Panc1 (cell line): ENCODE measurements around the gene PPM1D. TPM values are rescaled to one million over a fixed set of nuclear protein-coding genes. Genes with fewer than 3 reads are reported as not detected.
"Not testable (repeated sequence)": the region's sequence is repeated elsewhere in the genome, so short reads cannot be mapped to it uniquely, and the experiment has no call there.

Experiments used
- ATAC-seq: fragments of 200-7000 bp; cut with Tn5 transposase; 2 replicates; pipeline ENCODE4 v1.9.1; 2020; ENCODE audit warnings: mild to moderate bottlenecking, moderate library complexity
- BruUV-seq: library from RNA; stranded (reverse); fragments of 400-500 nt; replicated peaks from 2 replicates; lab custom pipeline; 2021; lab: Mats Ljungman, UMichigan
- CTCF ChIA-PET: fragments of 300-600 bp; sonication (Branson Sonifier 250); formaldehyde crosslinking; loops from one replicate; lab custom pipeline; 2022; ENCODE audit warnings: antibody characterized with exemption; lab: Charles Lee
- POLR2A ChIA-PET: fragments of 300-600 bp; sonication (Branson Sonifier 250); formaldehyde crosslinking; loops from one replicate; lab custom pipeline; 2022; ENCODE audit warnings: antibody characterized with exemption; lab: Charles Lee
- DNase-seq: peaks from one replicate; pipeline ENCODE4 v3.0.0-alpha.2; 2010; ENCODE audit warnings: low read depth, low spot score
- H3K27ac ChIP-seq: 2 replicates; pipeline ENCODE4 v1.5.1; 2011; ENCODE audit warnings: mild to moderate bottlenecking, low read length, inconsistent platforms
- H3K27me3 ChIP-seq: fragments of 200-500 bp; sonication (Bioruptor generic); 2 replicates; pipeline ENCODE4 v1.6.0; 2014; ENCODE audit warnings: low read length, inconsistent platforms; ENCODE audit not compliant: control insufficient read depth, insufficient read depth
- H3K36me3 ChIP-seq: fragments of 200-500 bp; sonication (Bioruptor generic); 2 replicates; pipeline ENCODE4 v1.5.1; 2014; ENCODE audit warnings: inconsistent platforms, mild to moderate bottlenecking, low read length, moderate library complexity; ENCODE audit not compliant: control insufficient read depth, insufficient read depth
- H3K4me1 ChIP-seq: 2 replicates; pipeline ENCODE4 v1.5.1; 2011; ENCODE audit warnings: inconsistent platforms, mild to moderate bottlenecking, low read length, moderate library complexity; ENCODE audit not compliant: control insufficient read depth, insufficient read depth
- H3K4me3 ChIP-seq, 2 experiments: 2 replicates each; pipeline ENCODE4 v1.5.1; 2011 to 2012; ENCODE audit warnings: low read depth in 2 of 2, low read length in 2 of 2, mild to moderate bottlenecking in 2 of 2, inconsistent platforms in 1 of 2, moderate library complexity in 1 of 2
- H3K9me3 ChIP-seq: fragments of 200-500 bp; sonication (Bioruptor generic); 2 replicates; pipeline ENCODE4 v1.5.1; 2014; ENCODE audit warnings: low read depth, mild to moderate bottlenecking, inconsistent platforms, low read length, moderate library complexity; ENCODE audit not compliant: control insufficient read depth, insufficient read depth
- POLR2AphosphoS5 ChIP-seq: IDR thresholded peaks from 2 replicates; pipeline ENCODE4 v1.6.1; 2012; ENCODE audit warnings: mild to moderate bottlenecking, low read depth, low read length, moderate library complexity
- SIN3A ChIP-seq: IDR thresholded peaks from 2 replicates; pipeline ENCODE4 v1.6.1; 2012; ENCODE audit warnings: low read depth, mild to moderate bottlenecking, low read length, moderate library complexity, borderline replicate concordance; ENCODE audit not compliant: insufficient read depth
- TCF7L2 ChIP-seq: IDR thresholded peaks from 2 replicates; pipeline ENCODE4 v1.6.1; 2011; ENCODE audit warnings: mild to moderate bottlenecking, low read depth, low read length, inconsistent platforms
- in situ Hi-C: cut with HindIII; loops from 2 replicates; pipeline ENCODE4 v1.10.0; 2016; ENCODE audit warnings: low sequenced_read_pairs, low pct_unique_long_range_greater_than_20kb
- intact Hi-C: fragments of 100-400 bp; cut with micrococcal nuclease; formaldehyde crosslinking; loops from one replicate; pipeline ENCODE4 v1.10.0; 2022; ENCODE audit not compliant: unreplicated experiment
- total RNA-seq: library from RNA; stranded (reverse); gene quantifications from one replicate; pipeline ENCODE4 v1.2.1, GENCODE V29; 2021; ENCODE audit not compliant: unreplicated experiment
- TF ChIP-seq, protein P1 (sequence below), 2 experiments: IDR thresholded peaks; 2 replicates each; pipeline ENCODE4 v1.6.1; 2011 to 2012; ENCODE audit warnings: low read depth in 2 of 2, control low read depth in 1 of 2, low read length in 1 of 2, mild to moderate bottlenecking in 1 of 2, moderate library complexity in 1 of 2; ENCODE audit not compliant: insufficient read depth in 1 of 2
- TF ChIP-seq, protein P2 (sequence below): fragments of 450-650 bp; IDR thresholded peaks from 2 replicates; pipeline ENCODE4 v1.5.1; 2017; ENCODE audit warnings: mild to moderate bottlenecking

The PPM1D gene
- total RNA-seq, 1 experiment from 2014 or later, result 7.4 TPM

DNA sequence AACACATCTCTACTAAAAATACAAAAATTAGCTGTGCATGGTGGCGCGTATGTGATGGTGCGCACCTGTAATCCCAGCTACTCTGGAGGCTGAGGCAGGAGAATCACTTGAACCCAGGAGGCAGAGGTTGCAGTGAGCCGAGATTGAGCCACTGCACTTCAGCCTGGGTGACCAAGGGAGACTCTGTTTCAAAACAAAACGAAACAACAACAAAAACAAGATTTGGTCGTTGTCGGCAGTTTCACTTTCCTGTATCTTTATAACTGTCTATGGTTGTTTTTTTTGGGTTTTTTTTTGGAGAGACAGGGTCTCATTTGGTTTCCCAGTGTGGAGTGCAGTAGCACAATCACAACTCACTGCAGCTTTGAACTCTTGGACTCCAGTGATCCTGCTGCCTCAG lies 68.7 kb downstream of the PPM1D start:
- H3K9me3 ChIP-seq, intact Hi-C loops, H3K27me3 ChIP-seq, POLR2A ChIA-PET, H3K4me3 ChIP-seq, H3K4me1 ChIP-seq, BruUV-seq, H3K36me3 ChIP-seq, ATAC-seq, DNase-seq, CTCF ChIA-PET, in situ Hi-C loops, H3K27ac ChIP-seq: not testable (repeated sequence)

DNA sequence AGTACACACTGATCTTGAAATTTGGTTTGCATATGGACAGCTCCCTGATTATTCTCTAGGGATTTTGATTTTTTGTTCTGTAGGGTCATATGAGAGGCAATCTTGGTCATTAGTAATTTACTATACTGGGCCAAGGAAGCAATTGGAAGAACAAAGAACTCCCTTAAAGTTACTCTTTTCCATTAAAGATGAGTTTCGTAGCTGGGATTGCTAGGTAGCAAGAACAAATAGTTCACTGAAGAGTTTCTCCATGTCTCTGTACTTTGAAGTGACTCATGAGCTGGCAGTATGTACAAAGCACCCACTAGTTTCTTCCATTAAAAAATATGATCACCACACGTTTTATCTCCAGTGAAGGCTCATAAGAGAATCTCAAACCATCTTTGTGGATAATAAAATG lies 71.5 kb downstream of the PPM1D start:
- ATAC-seq, result no peak
- intact Hi-C loops, result no loop called here
- BruUV-seq, result no TSS peak
- DNase-seq, result no peak
- TF ChIP-seq TCF7L2, result no peak
- TF ChIP-seq SIN3A, result no peak
- no peak for TF ChIP-seq POLR2AphosphoS5
- TF ChIP-seq, protein P1, sequence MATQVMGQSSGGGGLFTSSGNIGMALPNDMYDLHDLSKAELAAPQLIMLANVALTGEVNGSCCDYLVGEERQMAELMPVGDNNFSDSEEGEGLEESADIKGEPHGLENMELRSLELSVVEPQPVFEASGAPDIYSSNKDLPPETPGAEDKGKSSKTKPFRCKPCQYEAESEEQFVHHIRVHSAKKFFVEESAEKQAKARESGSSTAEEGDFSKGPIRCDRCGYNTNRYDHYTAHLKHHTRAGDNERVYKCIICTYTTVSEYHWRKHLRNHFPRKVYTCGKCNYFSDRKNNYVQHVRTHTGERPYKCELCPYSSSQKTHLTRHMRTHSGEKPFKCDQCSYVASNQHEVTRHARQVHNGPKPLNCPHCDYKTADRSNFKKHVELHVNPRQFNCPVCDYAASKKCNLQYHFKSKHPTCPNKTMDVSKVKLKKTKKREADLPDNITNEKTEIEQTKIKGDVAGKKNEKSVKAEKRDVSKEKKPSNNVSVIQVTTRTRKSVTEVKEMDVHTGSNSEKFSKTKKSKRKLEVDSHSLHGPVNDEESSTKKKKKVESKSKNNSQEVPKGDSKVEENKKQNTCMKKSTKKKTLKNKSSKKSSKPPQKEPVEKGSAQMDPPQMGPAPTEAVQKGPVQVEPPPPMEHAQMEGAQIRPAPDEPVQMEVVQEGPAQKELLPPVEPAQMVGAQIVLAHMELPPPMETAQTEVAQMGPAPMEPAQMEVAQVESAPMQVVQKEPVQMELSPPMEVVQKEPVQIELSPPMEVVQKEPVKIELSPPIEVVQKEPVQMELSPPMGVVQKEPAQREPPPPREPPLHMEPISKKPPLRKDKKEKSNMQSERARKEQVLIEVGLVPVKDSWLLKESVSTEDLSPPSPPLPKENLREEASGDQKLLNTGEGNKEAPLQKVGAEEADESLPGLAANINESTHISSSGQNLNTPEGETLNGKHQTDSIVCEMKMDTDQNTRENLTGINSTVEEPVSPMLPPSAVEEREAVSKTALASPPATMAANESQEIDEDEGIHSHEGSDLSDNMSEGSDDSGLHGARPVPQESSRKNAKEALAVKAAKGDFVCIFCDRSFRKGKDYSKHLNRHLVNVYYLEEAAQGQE (IDR thresholded peaks at IDR 0.05; ENCODE audit: insufficient read depth in 1 of 2, low read depth in 2 of 2, low read length in 1 of 2), result no peak
- TF ChIP-seq, protein P2, sequence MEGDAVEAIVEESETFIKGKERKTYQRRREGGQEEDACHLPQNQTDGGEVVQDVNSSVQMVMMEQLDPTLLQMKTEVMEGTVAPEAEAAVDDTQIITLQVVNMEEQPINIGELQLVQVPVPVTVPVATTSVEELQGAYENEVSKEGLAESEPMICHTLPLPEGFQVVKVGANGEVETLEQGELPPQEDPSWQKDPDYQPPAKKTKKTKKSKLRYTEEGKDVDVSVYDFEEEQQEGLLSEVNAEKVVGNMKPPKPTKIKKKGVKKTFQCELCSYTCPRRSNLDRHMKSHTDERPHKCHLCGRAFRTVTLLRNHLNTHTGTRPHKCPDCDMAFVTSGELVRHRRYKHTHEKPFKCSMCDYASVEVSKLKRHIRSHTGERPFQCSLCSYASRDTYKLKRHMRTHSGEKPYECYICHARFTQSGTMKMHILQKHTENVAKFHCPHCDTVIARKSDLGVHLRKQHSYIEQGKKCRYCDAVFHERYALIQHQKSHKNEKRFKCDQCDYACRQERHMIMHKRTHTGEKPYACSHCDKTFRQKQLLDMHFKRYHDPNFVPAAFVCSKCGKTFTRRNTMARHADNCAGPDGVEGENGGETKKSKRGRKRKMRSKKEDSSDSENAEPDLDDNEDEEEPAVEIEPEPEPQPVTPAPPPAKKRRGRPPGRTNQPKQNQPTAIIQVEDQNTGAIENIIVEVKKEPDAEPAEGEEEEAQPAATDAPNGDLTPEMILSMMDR, result no peak
- in situ Hi-C loops, result no loop called here
- POLR2A ChIA-PET, result no interaction called here
- Histone ChIP-seq H3K27me3 (no peaks in the 10 kb centered on the region), H3K4me3 (no peak overlapping the region), H3K36me3 (no peaks in the 10 kb centered on the region), H3K9me3 (no peaks in the 10 kb centered on the region), H3K27ac (no peak overlapping the region), H3K4me1 (no peaks in the 10 kb centered on the region)
- CTCF ChIA-PET, result no interaction called here

DNA sequence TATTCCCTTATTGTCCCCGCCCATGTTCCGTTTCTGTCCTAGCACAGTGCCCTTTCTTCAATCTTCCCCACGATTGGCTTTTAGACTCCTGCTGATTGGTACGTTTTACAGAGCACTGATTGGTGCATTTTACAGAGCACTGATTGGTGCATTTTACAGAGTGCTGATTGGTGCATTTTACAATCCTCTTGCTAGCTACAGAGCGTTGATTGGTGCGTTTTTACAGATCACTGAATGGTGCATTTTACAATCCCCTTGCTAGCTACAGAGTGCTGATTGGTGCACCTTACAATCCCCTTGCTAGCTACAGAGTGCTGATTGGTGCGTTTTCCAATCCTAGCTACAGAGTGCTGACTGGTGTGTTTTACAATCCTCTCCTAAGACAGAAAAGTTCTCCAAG lies 74.6 kb downstream of the PPM1D start:
- H3K27me3 ChIP-seq, H3K4me3 ChIP-seq, CTCF ChIA-PET, BruUV-seq, POLR2A ChIA-PET, H3K27ac ChIP-seq, in situ Hi-C loops, ATAC-seq, DNase-seq, H3K9me3 ChIP-seq, H3K4me1 ChIP-seq, H3K36me3 ChIP-seq, intact Hi-C loops: not testable (repeated sequence)
